ENCODE data around the gene SEMA6D.

- TF ChIP-seq CTCF (conservative IDR thresholded peaks at IDR 0.05 in 1 of 2, IDR thresholded peaks at IDR 0.05 in 1 of 2; ENCODE audit: extremely low read depth in 1 of 2, insufficient read depth in 1 of 2, low read depth in 1 of 2, low read length in 2 of 2) (no peak), EZH2 (IDR thresholded peaks at IDR 0.05; ENCODE audit: borderline replicate concordance, low read length) (no peak)
Observed at GRCh38 chr15:47743385-47743784, 26.1 kb downstream of the SEMA6D start.
